Measurements from ENCODE around the gene STPG1.

DNA sequence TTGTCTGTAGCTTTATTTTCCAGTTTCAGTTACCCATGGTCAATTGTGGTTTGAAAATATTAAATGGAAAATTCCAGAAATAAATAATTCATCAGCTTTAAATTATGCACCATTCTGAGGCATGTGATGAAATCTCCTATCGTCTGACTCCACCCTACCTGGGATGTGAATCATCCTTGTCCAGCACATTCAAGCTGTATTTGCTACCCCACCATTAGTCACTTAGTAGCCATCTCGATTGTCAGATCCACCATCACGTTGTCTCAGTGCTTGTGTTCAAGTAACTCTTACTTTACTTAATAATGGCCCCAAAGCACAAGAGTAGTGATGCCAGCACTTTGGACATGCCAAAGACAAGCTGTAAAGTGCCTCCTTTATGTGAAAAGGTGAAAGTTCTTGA is 4.0 kb downstream of the STPG1 start:
- TF ChIP-seq SUZ12 (IDR thresholded peaks at IDR 0.05; ENCODE audit: extremely low read depth, insufficient read depth, insufficient read length): no peak
- no peak for TF ChIP-seq YY1 (IDR thresholded peaks at IDR 0.05; ENCODE audit: insufficient read depth, insufficient read length)

Measured in NT2/D1 (cell line).